Measurements from ENCODE around the gene KDM7A.

Gene KDM7A

GRCh38 chr7:140161047-140161446 is 15.7 kb downstream of the KDM7A start:
- Histone ChIP-seq H3K4me2 (peak overlapping the region; percentile 57), H3K27me3 (no peaks in the 10 kb centered on the region), H4K20me1 (peaks cover 94% of the 10 kb centered on the region), H3K9me3 (no peaks in the 10 kb centered on the region; the same call in 1 of the 2 replicates), H3K4me1 (peaks cover 16% of the 10 kb centered on the region), H3K27ac (no peak overlapping the region), H3K36me3 (peaks cover 5% of the 10 kb centered on the region; the same call in 1 of the 2 replicates), H3K4me3 (no peak overlapping the region), H3K9ac (no peak overlapping the region)
- TF ChIP-seq Cebpa-rat (IDR thresholded peaks at IDR 0.05), result no peak

GRCh38 chr7:140160308-140160707 is 16.5 kb downstream of the KDM7A start:
- Histone ChIP-seq H3K27me3 (no peaks in the 10 kb centered on the region), H3K4me3 (no peak overlapping the region)

GRCh38 chr7:140159497-140159896 is 17.3 kb downstream of the KDM7A start:
- Histone ChIP-seq H3K36me3 (peaks cover 5% of the 10 kb centered on the region; the same call in 1 of the 2 replicates), H3K9me3 (no peaks in the 10 kb centered on the region; the same call in 1 of the 2 replicates), H3K9ac (no peak overlapping the region), H3K27ac (no peak overlapping the region), H4K20me1 (peaks cover 94% of the 10 kb centered on the region), H3K4me1 (peaks cover 16% of the 10 kb centered on the region), H3K4me3 (no peak overlapping the region), H3K27me3 (no peaks in the 10 kb centered on the region), H3K4me2 (no peak overlapping the region)
- no peak for TF ChIP-seq Cebpa-rat (IDR thresholded peaks at IDR 0.05)

More at GRCh38 chr7:140160308-140160707, 16.5 kb downstream of the KDM7A start:
- Histone ChIP-seq H3K9ac (peak overlapping the region; percentile 16; the same call in 1 of the 2 replicates), H3K4me2 (peak overlapping the region; percentile 57), H4K20me1 (peaks cover 94% of the 10 kb centered on the region), H3K36me3 (peaks cover 5% of the 10 kb centered on the region; the same call in 1 of the 2 replicates), H3K27ac (no peak overlapping the region), H3K9me3 (no peaks in the 10 kb centered on the region; the same call in 1 of the 2 replicates), H3K4me1 (peaks cover 16% of the 10 kb centered on the region)
- TF ChIP-seq Cebpa-rat (IDR thresholded peaks at IDR 0.05), result no peak

GRCh38 chr7:140156460-140157080 is 20.2 kb downstream of the KDM7A start:
- no peak overlapping the region for H3K9ac ChIP-seq
- H3K9me3 ChIP-seq, result no peaks in the 10 kb centered on the region
- H3K27ac ChIP-seq, result no peak overlapping the region
- TF ChIP-seq Cebpa-rat (IDR thresholded peaks at IDR 0.05), result no peak
- H3K4me1 ChIP-seq, result peaks cover 16% of the 10 kb centered on the region
- no peaks in the 10 kb centered on the region for H3K27me3 ChIP-seq
- no peak overlapping the region for H3K4me3 ChIP-seq
- no peak overlapping the region for H3K4me2 ChIP-seq
- H4K20me1 ChIP-seq, result peaks cover 94% of the 10 kb centered on the region
- H3K36me3 ChIP-seq, result peaks cover 5% of the 10 kb centered on the region; the same call in 1 of the 2 replicates

- Histone ChIP-seq H3K9me3 (no peaks in the 10 kb centered on the region), H3K9ac (no peak overlapping the region), H3K27me3 (no peaks in the 10 kb centered on the region), H3K36me3 (peaks cover 5% of the 10 kb centered on the region; the same call in 1 of the 2 replicates), H3K4me1 (peaks cover 6% of the 10 kb centered on the region), H3K4me2 (no peak overlapping the region), H3K27ac (no peak overlapping the region), H4K20me1 (peaks cover 94% of the 10 kb centered on the region), H3K4me3 (no peak overlapping the region)
- no peak for TF ChIP-seq Cebpa-rat (IDR thresholded peaks at IDR 0.05)
Observed at GRCh38 chr7:140155428-140155827, 21.4 kb downstream of the KDM7A start.

GRCh38 chr7:140153666-140154161 is 23.1 kb downstream of the KDM7A start:
- no peak for TF ChIP-seq Cebpa-rat (IDR thresholded peaks at IDR 0.05)
- H3K27ac ChIP-seq, result no peak overlapping the region

GRCh38 chr7:140146574-140146973 is 30.2 kb downstream of the KDM7A start:
- Histone ChIP-seq H3K27ac (no peak overlapping the region), H3K4me3 (no peak overlapping the region), H3K4me2 (no peak overlapping the region), H3K27me3 (no peaks in the 10 kb centered on the region), H4K20me1 (peaks cover 94% of the 10 kb centered on the region), H3K4me1 (no peaks in the 10 kb centered on the region), H3K36me3 (0 out of 2 replicates have a peak, but pooled peaks cover 8% of the 10 kb centered on the region), H3K9me3 (no peaks in the 10 kb centered on the region), H3K9ac (no peak overlapping the region)
- no peak for TF ChIP-seq Cebpa-rat (IDR thresholded peaks at IDR 0.05)

More at GRCh38 chr7:140153666-140154161, 23.1 kb downstream of the KDM7A start:
- H3K36me3 ChIP-seq, result peaks cover 5% of the 10 kb centered on the region; the same call in 1 of the 2 replicates
- H4K20me1 ChIP-seq, result peaks cover 95% of the 10 kb centered on the region
- no peaks in the 10 kb centered on the region for H3K27me3 ChIP-seq
- no peak overlapping the region for H3K9ac ChIP-seq
- no peaks in the 10 kb centered on the region for H3K4me1 ChIP-seq
- H3K9me3 ChIP-seq, result no peaks in the 10 kb centered on the region
- H3K4me3 ChIP-seq, result no peak overlapping the region
- no peak overlapping the region for H3K4me2 ChIP-seq

GRCh38 chr7:140145709-140146108 is 31.1 kb downstream of the KDM7A start:
- Histone ChIP-seq H3K9me3 (no peaks in the 10 kb centered on the region), H3K36me3 (0 out of 2 replicates have a peak, but pooled peaks cover 8% of the 10 kb centered on the region), H3K4me1 (no peaks in the 10 kb centered on the region), H3K27me3 (no peaks in the 10 kb centered on the region), H3K4me2 (no peak overlapping the region), H3K9ac (no peak overlapping the region), H3K27ac (no peak overlapping the region), H4K20me1 (peaks cover 93% of the 10 kb centered on the region), H3K4me3 (no peak overlapping the region)
- no peak for TF ChIP-seq Cebpa-rat (IDR thresholded peaks at IDR 0.05)

GRCh38 chr7:140144821-140145220 is 32.0 kb downstream of the KDM7A start:
- Histone ChIP-seq H3K4me3 (no peak overlapping the region), H3K9me3 (no peaks in the 10 kb centered on the region; the same call in 1 of the 2 replicates), H3K36me3 (0 out of 2 replicates have a peak, but pooled peaks cover 8% of the 10 kb centered on the region), H3K4me2 (no peak overlapping the region), H3K4me1 (no peaks in the 10 kb centered on the region), H3K9ac (no peak overlapping the region), H3K27me3 (no peaks in the 10 kb centered on the region), H4K20me1 (peaks cover 93% of the 10 kb centered on the region), H3K27ac (no peak overlapping the region)
- TF ChIP-seq Cebpa-rat (IDR thresholded peaks at IDR 0.05), result no peak

- no peaks in the 10 kb centered on the region for H3K27me3 ChIP-seq
- peaks cover 93% of the 10 kb centered on the region for H4K20me1 ChIP-seq
- H3K9ac ChIP-seq, result no peak overlapping the region
- H3K36me3 ChIP-seq, result 0 out of 2 replicates have a peak, but pooled peaks cover 8% of the 10 kb centered on the region
- H3K4me1 ChIP-seq, result no peaks in the 10 kb centered on the region
- H3K4me3 ChIP-seq, result no peak overlapping the region
- TF ChIP-seq Cebpa-rat (IDR thresholded peaks at IDR 0.05), result no peak
- H3K9me3 ChIP-seq, result no peaks in the 10 kb centered on the region; the same call in 1 of the 2 replicates
- no peak overlapping the region for H3K4me2 ChIP-seq
- no peak overlapping the region for H3K27ac ChIP-seq
Observed at GRCh38 chr7:140143997-140144396, 32.8 kb downstream of the KDM7A start.

Data from BLaER1 (cell line).